Globus pallidus (tissue), 1 donor: ENCODE data around the gene AP1S1.
A peak's percentile ranks its signal among the peaks of the same experiment; 100 is the strongest.
"Not testable (repeated sequence)": the region's sequence is repeated elsewhere in the genome, so short reads cannot be mapped to it uniquely, and the experiment has no call there.

Source experiments
- DNase-seq: peaks from one replicate; pipeline ENCODE4 v3.0.0-alpha.2; 2015; ENCODE audit warnings: low spot score

Gene AP1S1

DNA sequence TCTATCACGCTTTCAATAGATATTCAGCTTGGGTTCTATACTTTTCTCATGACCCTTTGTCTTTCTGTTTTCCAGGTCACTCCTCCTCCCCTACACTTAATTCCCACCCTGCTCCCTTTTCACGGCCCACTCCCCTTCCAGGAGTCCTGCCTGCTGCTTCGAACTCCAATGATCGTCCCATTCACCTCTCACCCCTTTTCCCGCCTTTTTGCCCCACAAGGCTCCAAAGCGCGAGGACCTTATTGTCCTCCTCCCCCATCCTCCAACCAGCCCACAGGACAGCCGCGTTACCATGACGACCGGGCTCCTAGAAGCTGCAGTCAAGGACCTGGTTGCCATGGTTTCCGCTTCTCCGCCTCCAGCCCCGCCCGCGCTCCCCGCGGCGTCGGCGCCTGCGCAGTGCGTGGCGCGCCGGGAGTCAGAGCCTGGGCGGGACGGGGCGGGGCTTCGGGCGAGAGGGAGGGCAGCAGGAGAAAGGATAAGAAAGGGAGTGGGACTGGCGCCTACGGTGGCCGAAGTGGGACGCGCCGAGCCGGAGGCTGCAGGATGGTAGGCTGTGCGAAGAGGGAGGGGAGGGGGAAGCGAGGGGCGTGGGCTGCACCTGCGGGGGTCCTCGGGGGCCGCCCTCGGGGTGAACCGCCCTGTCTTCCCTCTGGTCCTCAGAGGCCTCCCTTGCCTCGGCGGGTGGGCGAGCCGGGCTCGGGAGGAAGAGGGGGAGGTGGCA, at the start of gene AP1S1:
TSS of gene AP1S1 (plus strand) at position 508 of the 724 bp plus-strand sequence. CDS start at position 547, 39 bp downstream.
- DNase-seq, result peak; percentile 88

DNA sequence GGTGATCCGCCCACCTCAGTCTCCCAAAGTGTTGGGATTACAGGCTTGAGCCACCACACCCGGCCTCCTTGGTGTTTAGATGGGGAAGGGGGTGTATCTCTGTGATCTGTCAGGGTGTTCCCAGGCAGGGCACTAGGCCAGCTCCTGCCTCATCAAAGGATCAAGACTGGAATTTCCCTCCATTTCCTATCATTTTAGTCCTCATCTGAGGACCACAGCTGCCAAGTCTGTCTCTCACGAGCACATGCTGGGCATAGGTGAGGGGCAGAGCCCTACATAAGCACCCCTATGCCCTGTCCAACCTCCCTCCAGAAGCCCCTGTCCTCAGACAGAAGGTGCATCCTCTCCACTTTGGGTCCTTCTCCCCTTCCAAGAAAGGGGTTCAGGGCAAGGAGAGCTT, 49.5 kb upstream of the AP1S1 start:
- DNase-seq, result no peak

DNA sequence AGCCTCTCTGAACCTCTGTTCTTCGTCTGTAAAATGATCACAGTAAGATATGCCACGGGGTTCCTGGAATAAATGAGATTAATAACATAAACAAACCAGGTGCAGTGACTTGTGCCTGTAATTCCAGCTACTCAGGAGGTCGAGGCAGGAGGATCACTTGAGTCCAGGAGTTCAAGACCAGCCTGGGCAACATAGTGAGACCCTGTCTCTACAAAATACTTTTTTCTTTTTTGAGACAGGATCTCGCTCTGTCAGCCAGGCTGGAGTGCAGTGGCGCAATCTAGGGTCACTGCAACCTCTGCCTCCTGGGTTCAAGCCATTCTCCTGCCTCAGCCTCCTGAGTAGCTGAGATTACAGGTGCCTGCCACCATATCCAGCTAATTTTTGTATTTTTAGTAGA, 49.0 kb upstream of the AP1S1 start:
- DNase-seq, result not testable (repeated sequence)

- no peak for DNase-seq
These were observed 47.9 kb upstream of the AP1S1 start for GRCh38 chr7:101106386-101106785.

- DNase-seq, result no peak
These were observed 45.9 kb upstream of the AP1S1 start for GRCh38 chr7:101108330-101108857.

- no peak for DNase-seq
These were observed 45.3 kb upstream of the AP1S1 start for GRCh38 chr7:101108961-101109360.

DNA sequence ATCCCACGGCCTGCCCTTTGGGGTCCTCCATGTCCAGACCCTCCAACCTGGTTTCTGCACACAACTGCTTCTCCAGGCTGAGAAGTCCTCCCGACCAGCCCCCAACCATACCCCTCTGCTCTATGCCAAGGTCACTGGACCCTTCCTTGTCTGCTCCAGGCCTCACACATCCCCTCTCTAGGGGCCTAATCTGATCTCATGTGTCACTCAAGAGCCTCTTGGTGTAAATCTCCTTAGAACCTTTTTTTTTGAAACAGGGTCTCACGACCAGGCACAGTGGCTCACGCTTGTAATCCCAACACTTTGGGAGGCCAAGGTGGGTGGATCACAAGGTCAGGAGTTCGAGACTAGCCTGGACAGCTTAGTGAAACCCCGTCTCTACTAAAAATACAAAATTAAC, 44.9 kb upstream of the AP1S1 start:
- DNase-seq, result no peak

GRCh38 chr7:101111261-101111660, 43.0 kb upstream of the AP1S1 start:
- DNase-seq, result no peak

DNA sequence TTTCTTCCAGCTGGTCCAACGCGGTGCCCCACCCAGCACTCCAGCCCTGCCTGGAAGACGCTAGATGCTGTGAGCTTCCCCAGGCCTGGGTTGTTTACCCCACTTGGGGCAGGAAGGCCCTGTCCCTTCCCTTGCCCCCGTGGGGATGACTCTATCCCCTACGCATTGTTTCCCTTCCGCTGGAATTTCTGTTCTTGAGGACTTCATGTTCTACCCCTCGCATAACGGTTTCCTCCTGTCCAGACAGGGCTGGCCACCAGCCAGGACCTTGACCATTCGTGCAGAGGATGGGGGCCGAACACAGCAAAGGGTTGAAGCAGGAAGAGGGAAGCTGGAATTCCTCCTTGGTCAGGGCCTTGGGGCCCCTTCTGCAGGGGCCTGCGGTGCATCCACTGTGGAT, 42.0 kb upstream of the AP1S1 start:
- DNase-seq, result no peak

DNA sequence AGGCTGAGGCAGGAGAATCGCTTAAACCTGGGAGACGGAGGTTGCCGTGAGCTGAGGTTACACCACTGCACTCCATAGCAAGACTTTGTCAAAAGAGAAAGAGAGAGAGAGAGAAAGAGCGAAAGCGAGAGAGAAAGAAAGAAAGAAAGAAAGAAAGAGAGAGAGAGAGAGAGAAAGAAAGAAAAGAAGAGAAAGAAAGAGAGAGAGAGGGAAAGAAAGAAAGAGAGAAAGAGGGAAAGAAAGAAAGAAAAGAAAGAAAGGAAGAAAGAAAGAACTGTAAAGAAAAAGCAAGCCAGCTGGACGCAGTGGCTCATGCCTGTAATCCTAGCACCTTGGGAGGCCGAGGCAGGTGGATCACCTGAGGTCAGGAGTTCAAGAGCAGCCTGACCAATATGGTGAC, 41.1 kb upstream of the AP1S1 start:
- DNase-seq, result not testable (repeated sequence)

DNA sequence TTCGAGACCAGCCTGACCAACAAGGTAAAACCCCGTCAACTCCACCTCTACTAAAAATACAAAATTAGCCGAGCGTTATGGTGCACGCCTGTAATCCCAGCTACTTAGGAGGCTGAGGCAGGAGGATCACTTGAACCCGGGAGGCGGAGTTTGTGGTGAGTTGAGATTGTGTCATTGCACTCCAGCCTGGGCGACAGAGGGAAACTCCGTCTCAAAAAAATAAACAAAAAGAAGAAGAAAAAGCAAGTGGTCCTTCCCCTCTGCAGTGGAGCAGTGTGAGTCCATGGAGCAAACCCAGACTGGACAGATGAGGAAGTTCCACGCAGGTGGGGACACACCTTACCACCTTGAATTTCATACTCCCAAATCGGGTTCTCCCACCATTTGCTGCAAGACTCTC, 40.4 kb upstream of the AP1S1 start:
- DNase-seq, result no peak

DNA sequence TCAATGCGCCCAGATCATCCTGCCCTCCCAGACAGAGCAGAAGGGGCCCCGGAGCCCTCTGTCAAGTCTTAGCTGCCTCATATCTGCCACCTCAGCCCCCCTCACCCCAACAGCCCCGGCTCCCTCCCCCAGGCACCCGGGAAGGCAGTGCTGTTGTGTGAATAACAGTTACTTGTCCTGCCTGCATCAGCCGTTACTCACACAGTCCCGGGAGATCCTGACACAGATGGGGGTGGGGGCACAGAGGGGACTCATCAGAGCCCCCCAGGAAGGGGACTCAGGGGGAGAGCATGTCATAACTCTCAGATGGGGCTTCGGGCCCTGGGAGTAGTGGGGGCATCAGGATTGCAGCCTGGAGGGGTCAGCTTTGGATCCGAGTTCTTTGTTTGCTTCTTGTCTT, 39.8 kb upstream of the AP1S1 start:
- DNase-seq, result no peak

- no peak for DNase-seq
These were observed 39.1 kb upstream of the AP1S1 start for GRCh38 chr7:101115215-101115614.

- DNase-seq, result no peak
These were observed 37.4 kb upstream of the AP1S1 start for GRCh38 chr7:101116898-101117297.

GRCh38 chr7:101118856-101119255, 35.4 kb upstream of the AP1S1 start:
- DNase-seq, result no peak

GRCh38 chr7:101119876-101120275, 34.4 kb upstream of the AP1S1 start:
- DNase-seq, result no peak

- no peak for DNase-seq
These were observed 34.0 kb upstream of the AP1S1 start for GRCh38 chr7:101120315-101120714.

GRCh38 chr7:101121631-101121990, 32.7 kb upstream of the AP1S1 start:
- DNase-seq, result not testable (repeated sequence)

- no peak for DNase-seq
These were observed 32.0 kb upstream of the AP1S1 start for GRCh38 chr7:101121991-101122932.

GRCh38 chr7:101122933-101123702, 31.2 kb upstream of the AP1S1 start:
- no peak for DNase-seq

- no peak for DNase-seq
These were observed 30.6 kb upstream of the AP1S1 start for GRCh38 chr7:101123703-101124068.

DNA sequence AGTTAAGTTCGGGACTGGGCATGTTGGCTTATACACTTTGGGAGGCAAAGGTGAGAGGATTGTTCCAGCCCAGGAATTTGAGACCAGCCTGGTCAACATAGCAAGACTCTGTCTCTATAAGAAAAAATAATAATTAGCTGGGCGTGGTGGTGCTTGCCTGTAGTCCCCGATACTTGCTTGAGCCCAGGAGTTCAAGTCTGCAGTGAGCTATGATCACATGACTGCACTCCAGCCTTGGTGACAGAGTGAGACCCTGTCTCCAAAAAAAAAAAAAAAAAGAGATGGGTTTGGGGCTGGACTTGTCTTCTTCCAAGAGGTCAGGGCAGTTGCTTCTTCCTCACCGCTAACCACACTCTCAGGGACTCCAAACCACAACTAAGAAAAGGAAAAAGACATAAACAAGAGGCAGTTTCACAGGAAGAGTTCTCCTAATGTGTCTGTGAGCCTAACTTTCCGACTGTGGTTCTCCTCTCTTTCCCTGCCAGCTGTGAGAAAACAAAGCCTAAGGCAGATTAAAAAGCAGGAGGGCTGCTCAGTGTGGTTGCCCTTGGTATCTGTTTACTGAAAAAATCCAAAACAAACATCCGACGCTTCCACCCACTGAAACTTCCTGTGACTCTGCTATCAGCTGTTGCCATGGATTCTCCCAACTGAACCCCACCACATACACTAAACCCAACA, 29.8 kb upstream of the AP1S1 start:
- peak; percentile 13 for DNase-seq
